Fibroblast of lung (primary cell): ENCODE measurements around the gene USH2A. TPM values are rescaled to one million over a fixed set of nuclear protein-coding genes. Genes with fewer than 3 reads are reported as not detected.
"Not testable (repeated sequence)": the region's sequence is repeated elsewhere in the genome, so short reads cannot be mapped to it uniquely, and the experiment has no call there.

Experiments
- DNase-seq, 2 donors: peaks; one replicate each; pipeline versions ENCODE4 v3.0.0 to v3.0.0-alpha.2; 2010; ENCODE audit warnings: low read depth in 2 of 2
- H2AFZ ChIP-seq: 2 replicates; pipeline ENCODE4 v1.5.1; 2012; ENCODE audit warnings: low read length, control low read depth, inconsistent platforms
- H3K27ac ChIP-seq: 2 replicates; pipeline ENCODE4 v1.5.1; 2011; ENCODE audit warnings: low read length, control low read depth; ENCODE audit not compliant: insufficient read depth
- H3K27me3 ChIP-seq: 2 replicates; pipeline ENCODE4 v1.5.1; 2011; ENCODE audit warnings: mild to moderate bottlenecking, low read length; ENCODE audit not compliant: control insufficient read depth, insufficient read depth
- H3K36me3 ChIP-seq: 2 replicates; pipeline ENCODE4 v1.5.1; 2011; ENCODE audit warnings: low read length; ENCODE audit not compliant: control insufficient read depth, insufficient read depth
- H3K4me1 ChIP-seq: 2 replicates; pipeline ENCODE4 v1.5.1; 2011; ENCODE audit warnings: low read length; ENCODE audit not compliant: control insufficient read depth, insufficient read depth; ENCODE audit errors: extremely low read depth
- H3K4me2 ChIP-seq: 2 replicates; pipeline ENCODE4 v1.5.1; 2011; ENCODE audit warnings: low read length, control low read depth; ENCODE audit not compliant: insufficient read depth; ENCODE audit errors: extremely low read depth
- H3K4me3 ChIP-seq, 4 experiments: fragments of 200-600 bp in 1 of 4; sonication (generic) in 1 of 4; replicated peaks in 1 of 4; 2 replicates each; pipeline ENCODE4 v1.5.1; 2011 to 2016; ENCODE audit warnings: low read length in 4 of 4, low read depth in 3 of 4, mild to moderate bottlenecking in 3 of 4, control low read depth in 2 of 4, inconsistent platforms in 1 of 4, mixed read lengths in 1 of 4; ENCODE audit not compliant: insufficient read depth in 1 of 4; ENCODE audit errors: control extremely low read depth in 1 of 4
- H3K79me2 ChIP-seq: 2 replicates; pipeline ENCODE4 v1.5.1; 2012; ENCODE audit warnings: mild to moderate bottlenecking, low read length, inconsistent platforms; ENCODE audit not compliant: control insufficient read depth, insufficient read depth
- H3K9ac ChIP-seq: 2 replicates; pipeline ENCODE4 v1.5.1; 2011; ENCODE audit warnings: mild to moderate bottlenecking, low read length, control low read depth; ENCODE audit not compliant: insufficient read depth
- H3K9me3 ChIP-seq: 2 replicates; pipeline ENCODE4 v1.5.1; 2012; ENCODE audit warnings: low read depth, low read length; ENCODE audit not compliant: control insufficient read depth, insufficient read depth
- H4K20me1 ChIP-seq: 2 replicates; pipeline ENCODE4 v1.5.1; 2011; ENCODE audit warnings: low read length; ENCODE audit not compliant: control insufficient read depth, insufficient read depth; ENCODE audit errors: extremely low read depth
- EZH2 ChIP-seq: IDR thresholded peaks from 2 replicates; pipeline ENCODE4 v1.5.1; 2012; ENCODE audit warnings: low read length, control low read depth, mild to moderate bottlenecking; ENCODE audit errors: missing control alignments
- polyA plus RNA-seq, 2 donors: library from polyadenylated mRNA; depleted of rRNA in 1 of 2; stranded (reverse) in 1 of 2; unstranded in 1 of 2; fragments of >200 nt; gene quantifications; 2 replicates each; pipeline ENCODE4 v1.2.1, GENCODE V29; 2011 to 2012; ENCODE audit warnings: missing spikeins in 1 of 2
- total RNA-seq: library from RNA; depleted of rRNA; stranded (reverse); fragments of >200 nt; gene quantifications from 2 replicates; pipeline ENCODE4 v1.2.1, GENCODE V29; 2014
- TF ChIP-seq, protein P1 (sequence below), 2 donors: IDR thresholded peaks in 1 of 2; conservative IDR thresholded peaks in 1 of 2; 1 replicate in 1 of 2; 2 replicates in 1 of 2; pipeline ENCODE4 v1.5.1; 2011 to 2012; ENCODE audit warnings: low read length in 2 of 2, control low read depth in 1 of 2, inconsistent platforms in 1 of 2, low read depth in 1 of 2, mild to moderate bottlenecking in 1 of 2

The USH2A gene
- total and polyA plus RNA-seq, 2 donors (not counting 1 experiment from before 2014, with no cell fraction given) = under 0.01 to 0.01 TPM

- no peak for DNase-seq
- H2AFZ ChIP-seq = no peak overlapping the region
- H3K27me3 ChIP-seq = no peaks in the 10 kb centered on the region
- no peaks in the 10 kb centered on the region for H3K4me1 ChIP-seq
- H3K4me3 ChIP-seq = no peak overlapping the region
- H3K9me3 ChIP-seq = no peaks in the 10 kb centered on the region
- no peak overlapping the region for H3K9ac ChIP-seq
- H3K27ac ChIP-seq = no peak overlapping the region
- no peaks in the 10 kb centered on the region for H3K79me2 ChIP-seq
- no peaks in the 10 kb centered on the region for H4K20me1 ChIP-seq
- no peaks in the 10 kb centered on the region for H3K36me3 ChIP-seq
- TF ChIP-seq EZH2 = no peak
- TF ChIP-seq, protein P1, sequence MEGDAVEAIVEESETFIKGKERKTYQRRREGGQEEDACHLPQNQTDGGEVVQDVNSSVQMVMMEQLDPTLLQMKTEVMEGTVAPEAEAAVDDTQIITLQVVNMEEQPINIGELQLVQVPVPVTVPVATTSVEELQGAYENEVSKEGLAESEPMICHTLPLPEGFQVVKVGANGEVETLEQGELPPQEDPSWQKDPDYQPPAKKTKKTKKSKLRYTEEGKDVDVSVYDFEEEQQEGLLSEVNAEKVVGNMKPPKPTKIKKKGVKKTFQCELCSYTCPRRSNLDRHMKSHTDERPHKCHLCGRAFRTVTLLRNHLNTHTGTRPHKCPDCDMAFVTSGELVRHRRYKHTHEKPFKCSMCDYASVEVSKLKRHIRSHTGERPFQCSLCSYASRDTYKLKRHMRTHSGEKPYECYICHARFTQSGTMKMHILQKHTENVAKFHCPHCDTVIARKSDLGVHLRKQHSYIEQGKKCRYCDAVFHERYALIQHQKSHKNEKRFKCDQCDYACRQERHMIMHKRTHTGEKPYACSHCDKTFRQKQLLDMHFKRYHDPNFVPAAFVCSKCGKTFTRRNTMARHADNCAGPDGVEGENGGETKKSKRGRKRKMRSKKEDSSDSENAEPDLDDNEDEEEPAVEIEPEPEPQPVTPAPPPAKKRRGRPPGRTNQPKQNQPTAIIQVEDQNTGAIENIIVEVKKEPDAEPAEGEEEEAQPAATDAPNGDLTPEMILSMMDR (conservative IDR thresholded peaks at IDR 0.05 in 1 of 2, IDR thresholded peaks at IDR 0.05 in 1 of 2; ENCODE audit: low read depth in 1 of 2, low read length in 2 of 2) = no peak
- no peak overlapping the region for H3K4me2 ChIP-seq
Observed at GRCh38 chr1:216346526-216346925, 76.7 kb downstream of the USH2A start.

- not testable (repeated sequence) for H3K9ac ChIP-seq, H3K4me2 ChIP-seq, H3K4me1 ChIP-seq, H3K79me2 ChIP-seq, H3K4me3 ChIP-seq, H2AFZ ChIP-seq, H4K20me1 ChIP-seq, H3K9me3 ChIP-seq, H3K27me3 ChIP-seq, DNase-seq, H3K27ac ChIP-seq, H3K36me3 ChIP-seq
Observed at GRCh38 chr1:216340542-216340941, 82.7 kb downstream of the USH2A start.

DNA sequence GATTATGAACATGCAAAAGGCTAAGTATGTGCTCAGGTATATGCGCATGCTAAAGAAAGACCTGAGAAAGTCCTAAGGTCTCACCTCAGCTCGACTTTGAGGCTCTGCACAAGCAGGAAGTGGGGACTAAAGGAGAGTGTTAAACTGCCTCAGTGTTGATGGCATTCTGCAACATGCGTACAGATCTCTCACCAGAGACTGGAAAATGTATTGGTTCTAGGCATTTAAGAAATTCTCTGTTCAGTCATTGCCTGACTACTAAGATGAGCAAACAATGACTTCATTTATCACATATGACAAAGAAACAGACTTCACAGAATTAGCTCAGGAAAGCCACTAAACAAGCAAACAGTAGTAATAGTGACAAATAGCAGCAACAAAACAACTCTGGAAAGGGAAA lies 90.8 kb downstream of the USH2A start:
- H3K4me2 ChIP-seq = no peak overlapping the region
- H3K36me3 ChIP-seq = no peaks in the 10 kb centered on the region
- H3K9ac ChIP-seq = no peak overlapping the region
- TF ChIP-seq EZH2 = no peak
- TF ChIP-seq, protein P1 (conservative IDR thresholded peaks at IDR 0.05 in 1 of 2, IDR thresholded peaks at IDR 0.05 in 1 of 2; ENCODE audit: low read depth in 1 of 2, low read length in 2 of 2) = no peak
- no peaks in the 10 kb centered on the region for H3K9me3 ChIP-seq
- no peak for DNase-seq
- H3K79me2 ChIP-seq = no peaks in the 10 kb centered on the region
- no peaks in the 10 kb centered on the region for H3K4me1 ChIP-seq
- H3K27ac ChIP-seq = no peak overlapping the region
- H3K27me3 ChIP-seq = no peaks in the 10 kb centered on the region
- no peak overlapping the region for H2AFZ ChIP-seq
- H4K20me1 ChIP-seq = no peaks in the 10 kb centered on the region
- no peak overlapping the region for H3K4me3 ChIP-seq
